ENCODE results near the gene ZNF148. TPM values are rescaled to one million over a fixed set of nuclear protein-coding genes. Genes with fewer than 3 reads are reported as not detected.

The ZNF148 gene
- total RNA-seq, 1 experiment from 2014 or later: 19.7 TPM

DNA sequence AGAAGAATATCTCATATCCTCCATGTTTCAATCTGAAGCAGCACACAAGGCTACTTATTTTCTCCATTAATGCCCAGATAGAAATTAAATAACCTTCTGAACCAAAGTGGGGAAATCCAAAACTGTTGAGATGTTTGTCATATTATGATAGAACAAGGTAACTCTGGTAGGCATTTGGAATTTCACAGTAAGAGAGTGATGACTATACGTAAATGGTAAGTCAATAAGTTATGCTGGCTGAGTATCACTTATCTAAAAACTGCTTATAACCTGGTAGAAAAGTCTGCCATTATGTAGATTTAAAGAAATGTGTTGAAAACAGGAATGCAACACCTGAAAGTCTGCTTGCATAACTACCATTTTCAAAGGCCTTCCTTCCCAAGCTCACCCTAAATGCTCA is 145.4 kb downstream of the ZNF148 start:
- Mint-ChIP-seq H3K27ac (peak overlapping the region; percentile 52), H3K36me3 (peaks cover 12% of the 10 kb centered on the region; the same call in 1 of the 2 replicates), H3K27me3 (ENCODE audit: low read depth) (no peaks in the 10 kb centered on the region), H3K4me1 (peaks cover 25% of the 10 kb centered on the region), H3K4me3 (no peak overlapping the region), H3K9me3 (no peaks in the 10 kb centered on the region)
- TF ChIP-seq TP53 (CRISPR knock-in tag; IDR thresholded peaks at IDR 0.05) (no peak), ATF1 (CRISPR knock-in tag; IDR thresholded peaks at IDR 0.05) (no peak), TEAD1 (CRISPR knock-in tag; IDR thresholded peaks at IDR 0.05) (no peak)
- TF ChIP-seq, protein P1, sequence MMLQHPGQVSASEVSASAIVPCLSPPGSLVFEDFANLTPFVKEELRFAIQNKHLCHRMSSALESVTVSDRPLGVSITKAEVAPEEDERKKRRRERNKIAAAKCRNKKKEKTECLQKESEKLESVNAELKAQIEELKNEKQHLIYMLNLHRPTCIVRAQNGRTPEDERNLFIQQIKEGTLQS (CRISPR knock-in tag; conservative IDR thresholded peaks at IDR 0.05): no peak
- TF ChIP-seq, protein P2, sequence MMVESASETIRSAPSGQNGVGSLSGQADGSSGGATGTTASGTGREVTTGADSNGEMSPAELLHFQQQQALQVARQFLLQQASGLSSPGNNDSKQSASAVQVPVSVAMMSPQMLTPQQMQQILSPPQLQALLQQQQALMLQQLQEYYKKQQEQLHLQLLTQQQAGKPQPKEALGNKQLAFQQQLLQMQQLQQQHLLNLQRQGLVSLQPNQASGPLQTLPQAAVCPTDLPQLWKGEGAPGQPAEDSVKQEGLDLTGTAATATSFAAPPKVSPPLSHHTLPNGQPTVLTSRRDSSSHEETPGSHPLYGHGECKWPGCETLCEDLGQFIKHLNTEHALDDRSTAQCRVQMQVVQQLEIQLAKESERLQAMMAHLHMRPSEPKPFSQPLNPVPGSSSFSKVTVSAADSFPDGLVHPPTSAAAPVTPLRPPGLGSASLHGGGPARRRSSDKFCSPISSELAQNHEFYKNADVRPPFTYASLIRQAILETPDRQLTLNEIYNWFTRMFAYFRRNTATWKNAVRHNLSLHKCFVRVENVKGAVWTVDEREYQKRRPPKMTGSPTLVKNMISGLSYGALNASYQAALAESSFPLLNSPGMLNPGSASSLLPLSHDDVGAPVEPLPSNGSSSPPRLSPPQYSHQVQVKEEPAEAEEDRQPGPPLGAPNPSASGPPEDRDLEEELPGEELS (CRISPR knock-in tag; IDR thresholded peaks at IDR 0.05): no peak
- TF ChIP-seq, protein P3, sequence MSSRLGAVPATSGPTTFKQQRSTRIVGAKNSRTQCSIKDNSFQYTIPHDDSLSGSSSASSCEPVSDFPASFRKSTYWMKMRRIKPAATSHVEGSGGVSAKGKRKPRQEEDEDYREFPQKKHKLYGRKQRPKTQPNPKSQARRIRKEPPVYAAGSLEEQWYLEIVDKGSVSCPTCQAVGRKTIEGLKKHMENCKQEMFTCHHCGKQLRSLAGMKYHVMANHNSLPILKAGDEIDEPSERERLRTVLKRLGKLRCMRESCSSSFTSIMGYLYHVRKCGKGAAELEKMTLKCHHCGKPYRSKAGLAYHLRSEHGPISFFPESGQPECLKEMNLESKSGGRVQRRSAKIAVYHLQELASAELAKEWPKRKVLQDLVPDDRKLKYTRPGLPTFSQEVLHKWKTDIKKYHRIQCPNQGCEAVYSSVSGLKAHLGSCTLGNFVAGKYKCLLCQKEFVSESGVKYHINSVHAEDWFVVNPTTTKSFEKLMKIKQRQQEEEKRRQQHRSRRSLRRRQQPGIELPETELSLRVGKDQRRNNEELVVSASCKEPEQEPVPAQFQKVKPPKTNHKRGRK (CRISPR knock-in tag; IDR thresholded peaks at IDR 0.05; ENCODE audit: borderline replicate concordance): no peak
- TF ChIP-seq, protein P4, sequence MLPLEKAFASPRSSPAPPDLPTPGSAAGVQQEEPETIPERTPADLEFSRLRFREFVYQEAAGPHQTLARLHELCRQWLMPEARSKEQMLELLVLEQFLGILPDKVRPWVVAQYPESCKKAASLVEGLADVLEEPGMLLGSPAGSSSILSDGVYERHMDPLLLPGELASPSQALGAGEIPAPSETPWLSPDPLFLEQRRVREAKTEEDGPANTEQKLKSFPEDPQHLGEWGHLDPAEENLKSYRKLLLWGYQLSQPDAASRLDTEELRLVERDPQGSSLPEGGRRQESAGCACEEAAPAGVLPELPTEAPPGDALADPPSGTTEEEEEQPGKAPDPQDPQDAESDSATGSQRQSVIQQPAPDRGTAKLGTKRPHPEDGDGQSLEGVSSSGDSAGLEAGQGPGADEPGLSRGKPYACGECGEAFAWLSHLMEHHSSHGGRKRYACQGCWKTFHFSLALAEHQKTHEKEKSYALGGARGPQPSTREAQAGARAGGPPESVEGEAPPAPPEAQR (CRISPR knock-in tag; IDR thresholded peaks at IDR 0.05): no peak
- TF ChIP-seq, protein P5, sequence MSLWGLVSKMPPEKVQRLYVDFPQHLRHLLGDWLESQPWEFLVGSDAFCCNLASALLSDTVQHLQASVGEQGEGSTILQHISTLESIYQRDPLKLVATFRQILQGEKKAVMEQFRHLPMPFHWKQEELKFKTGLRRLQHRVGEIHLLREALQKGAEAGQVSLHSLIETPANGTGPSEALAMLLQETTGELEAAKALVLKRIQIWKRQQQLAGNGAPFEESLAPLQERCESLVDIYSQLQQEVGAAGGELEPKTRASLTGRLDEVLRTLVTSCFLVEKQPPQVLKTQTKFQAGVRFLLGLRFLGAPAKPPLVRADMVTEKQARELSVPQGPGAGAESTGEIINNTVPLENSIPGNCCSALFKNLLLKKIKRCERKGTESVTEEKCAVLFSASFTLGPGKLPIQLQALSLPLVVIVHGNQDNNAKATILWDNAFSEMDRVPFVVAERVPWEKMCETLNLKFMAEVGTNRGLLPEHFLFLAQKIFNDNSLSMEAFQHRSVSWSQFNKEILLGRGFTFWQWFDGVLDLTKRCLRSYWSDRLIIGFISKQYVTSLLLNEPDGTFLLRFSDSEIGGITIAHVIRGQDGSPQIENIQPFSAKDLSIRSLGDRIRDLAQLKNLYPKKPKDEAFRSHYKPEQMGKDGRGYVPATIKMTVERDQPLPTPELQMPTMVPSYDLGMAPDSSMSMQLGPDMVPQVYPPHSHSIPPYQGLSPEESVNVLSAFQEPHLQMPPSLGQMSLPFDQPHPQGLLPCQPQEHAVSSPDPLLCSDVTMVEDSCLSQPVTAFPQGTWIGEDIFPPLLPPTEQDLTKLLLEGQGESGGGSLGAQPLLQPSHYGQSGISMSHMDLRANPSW (CRISPR knock-in tag; conservative IDR thresholded peaks at IDR 0.05; ENCODE audit: low read depth): no peak
- ATAC-seq (no peak), DNase-seq (ENCODE audit: low spot score) (no peak)
- ChIA-PET POLR2A (interaction anchor here (0.6 to 0.7 kb wide), 2 partner anchors 38 to 250 kb away, joined by 3 to 10 read pairs; no protein-coding TSS in a partner anchor), CTCF (interaction anchor here (0.6 kb wide), 1 partner anchor 23 kb away, joined by 4 read pairs; no protein-coding TSS in a partner anchor)

DNA sequence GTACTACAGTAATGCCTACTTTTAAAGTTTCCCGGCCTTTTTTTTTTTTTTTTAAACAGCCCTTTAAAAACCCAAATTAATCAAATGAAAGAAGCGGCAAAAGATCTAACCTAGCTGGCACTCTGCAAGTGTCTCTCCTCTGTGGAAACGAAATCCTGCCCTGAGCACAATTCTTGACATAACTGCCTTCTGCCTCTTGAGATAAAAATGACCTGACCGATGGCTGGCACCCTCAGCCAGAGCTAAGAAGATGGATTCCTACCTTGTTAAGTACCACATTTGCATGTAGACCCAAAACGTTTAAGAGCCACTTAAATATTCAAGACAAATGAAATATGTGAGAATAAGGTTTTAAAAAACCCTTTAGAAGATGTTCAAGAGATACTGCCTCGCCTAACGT is 146.0 kb downstream of the ZNF148 start:
- CTCF ChIA-PET: interaction anchor here (0.6 kb wide), 1 partner anchor 24 kb away, joined by 4 read pairs; no protein-coding TSS in a partner anchor
- Mint-ChIP-seq H3K4me1 (peaks cover 29% of the 10 kb centered on the region), H3K9me3 (no peaks in the 10 kb centered on the region), H3K27ac (peak overlapping the region; percentile 52), H3K36me3 (peaks cover 12% of the 10 kb centered on the region; the same call in 1 of the 2 replicates), H3K4me3 (no peak overlapping the region), H3K27me3 (ENCODE audit: low read depth) (no peaks in the 10 kb centered on the region)
- POLR2A ChIA-PET: interaction anchor here (0.6 to 0.7 kb wide), 2 partner anchors 38 to 251 kb away, joined by 3 to 10 read pairs; no protein-coding TSS in a partner anchor
- ATAC-seq: no peak
- DNase-seq (ENCODE audit: low spot score): no peak
- no peak for TF ChIP-seq ATF1 (CRISPR knock-in tag; IDR thresholded peaks at IDR 0.05)
- no peak for TF ChIP-seq ZBTB21 (CRISPR knock-in tag; IDR thresholded peaks at IDR 0.05; ENCODE audit: borderline replicate concordance)
- TF ChIP-seq, protein P5 (CRISPR knock-in tag; conservative IDR thresholded peaks at IDR 0.05; ENCODE audit: low read depth): no peak
- TF ChIP-seq, protein P6, sequence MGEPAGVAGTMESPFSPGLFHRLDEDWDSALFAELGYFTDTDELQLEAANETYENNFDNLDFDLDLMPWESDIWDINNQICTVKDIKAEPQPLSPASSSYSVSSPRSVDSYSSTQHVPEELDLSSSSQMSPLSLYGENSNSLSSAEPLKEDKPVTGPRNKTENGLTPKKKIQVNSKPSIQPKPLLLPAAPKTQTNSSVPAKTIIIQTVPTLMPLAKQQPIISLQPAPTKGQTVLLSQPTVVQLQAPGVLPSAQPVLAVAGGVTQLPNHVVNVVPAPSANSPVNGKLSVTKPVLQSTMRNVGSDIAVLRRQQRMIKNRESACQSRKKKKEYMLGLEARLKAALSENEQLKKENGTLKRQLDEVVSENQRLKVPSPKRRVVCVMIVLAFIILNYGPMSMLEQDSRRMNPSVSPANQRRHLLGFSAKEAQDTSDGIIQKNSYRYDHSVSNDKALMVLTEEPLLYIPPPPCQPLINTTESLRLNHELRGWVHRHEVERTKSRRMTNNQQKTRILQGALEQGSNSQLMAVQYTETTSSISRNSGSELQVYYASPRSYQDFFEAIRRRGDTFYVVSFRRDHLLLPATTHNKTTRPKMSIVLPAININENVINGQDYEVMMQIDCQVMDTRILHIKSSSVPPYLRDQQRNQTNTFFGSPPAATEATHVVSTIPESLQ (CRISPR knock-in tag; IDR thresholded peaks at IDR 0.05): no peak
- TF ChIP-seq, protein P7, sequence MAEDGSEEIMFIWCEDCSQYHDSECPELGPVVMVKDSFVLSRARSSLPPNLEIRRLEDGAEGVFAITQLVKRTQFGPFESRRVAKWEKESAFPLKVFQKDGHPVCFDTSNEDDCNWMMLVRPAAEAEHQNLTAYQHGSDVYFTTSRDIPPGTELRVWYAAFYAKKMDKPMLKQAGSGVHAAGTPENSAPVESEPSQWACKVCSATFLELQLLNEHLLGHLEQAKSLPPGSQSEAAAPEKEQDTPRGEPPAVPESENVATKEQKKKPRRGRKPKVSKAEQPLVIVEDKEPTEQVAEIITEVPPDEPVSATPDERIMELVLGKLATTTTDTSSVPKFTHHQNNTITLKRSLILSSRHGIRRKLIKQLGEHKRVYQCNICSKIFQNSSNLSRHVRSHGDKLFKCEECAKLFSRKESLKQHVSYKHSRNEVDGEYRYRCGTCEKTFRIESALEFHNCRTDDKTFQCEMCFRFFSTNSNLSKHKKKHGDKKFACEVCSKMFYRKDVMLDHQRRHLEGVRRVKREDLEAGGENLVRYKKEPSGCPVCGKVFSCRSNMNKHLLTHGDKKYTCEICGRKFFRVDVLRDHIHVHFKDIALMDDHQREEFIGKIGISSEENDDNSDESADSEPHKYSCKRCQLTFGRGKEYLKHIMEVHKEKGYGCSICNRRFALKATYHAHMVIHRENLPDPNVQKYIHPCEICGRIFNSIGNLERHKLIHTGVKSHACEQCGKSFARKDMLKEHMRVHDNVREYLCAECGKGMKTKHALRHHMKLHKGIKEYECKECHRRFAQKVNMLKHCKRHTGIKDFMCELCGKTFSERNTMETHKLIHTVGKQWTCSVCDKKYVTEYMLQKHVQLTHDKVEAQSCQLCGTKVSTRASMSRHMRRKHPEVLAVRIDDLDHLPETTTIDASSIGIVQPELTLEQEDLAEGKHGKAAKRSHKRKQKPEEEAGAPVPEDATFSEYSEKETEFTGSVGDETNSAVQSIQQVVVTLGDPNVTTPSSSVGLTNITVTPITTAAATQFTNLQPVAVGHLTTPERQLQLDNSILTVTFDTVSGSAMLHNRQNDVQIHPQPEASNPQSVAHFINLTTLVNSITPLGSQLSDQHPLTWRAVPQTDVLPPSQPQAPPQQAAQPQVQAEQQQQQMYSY (CRISPR knock-in tag; IDR thresholded peaks at IDR 0.05): no peak
- no peak for TF ChIP-seq ELF4 (CRISPR knock-in tag; IDR thresholded peaks at IDR 0.05; ENCODE audit: low read depth)
- TF ChIP-seq, protein P8, sequence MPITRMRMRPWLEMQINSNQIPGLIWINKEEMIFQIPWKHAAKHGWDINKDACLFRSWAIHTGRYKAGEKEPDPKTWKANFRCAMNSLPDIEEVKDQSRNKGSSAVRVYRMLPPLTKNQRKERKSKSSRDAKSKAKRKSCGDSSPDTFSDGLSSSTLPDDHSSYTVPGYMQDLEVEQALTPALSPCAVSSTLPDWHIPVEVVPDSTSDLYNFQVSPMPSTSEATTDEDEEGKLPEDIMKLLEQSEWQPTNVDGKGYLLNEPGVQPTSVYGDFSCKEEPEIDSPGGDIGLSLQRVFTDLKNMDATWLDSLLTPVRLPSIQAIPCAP (CRISPR knock-in tag; IDR thresholded peaks at IDR 0.05): no peak
- TF ChIP-seq PRRX2 (CRISPR knock-in tag; IDR thresholded peaks at IDR 0.05): no peak
- no peak for TF ChIP-seq RELA (CRISPR knock-in tag; IDR thresholded peaks at IDR 0.05; ENCODE audit: borderline replicate concordance)
